Measurements from ENCODE around the gene TTL.

DNA sequence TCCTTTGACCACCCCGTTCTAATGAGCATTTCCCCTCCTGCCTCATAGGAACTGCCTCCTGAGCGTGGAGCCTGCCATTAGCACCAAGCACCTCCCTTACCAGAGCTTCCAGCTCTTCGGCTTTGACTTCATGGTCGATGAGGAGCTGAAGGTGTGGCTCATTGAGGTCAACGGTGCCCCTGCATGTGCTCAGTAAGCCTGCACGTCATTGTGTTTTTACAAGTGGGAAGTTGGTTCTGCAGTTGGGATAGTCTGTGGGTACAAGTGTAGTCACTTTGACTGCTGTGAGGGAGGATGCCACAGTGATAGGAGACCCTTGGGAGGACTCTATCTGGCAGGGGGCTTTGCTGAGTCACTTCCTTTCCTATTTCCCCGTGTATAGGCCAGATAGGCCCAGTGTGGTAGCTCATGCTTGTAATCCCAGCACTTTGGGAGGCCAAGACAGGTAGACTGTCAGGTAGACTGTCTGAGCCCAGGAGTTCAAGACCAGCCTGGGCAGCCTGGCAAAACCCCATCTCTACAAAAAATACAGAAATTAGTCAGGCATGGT lies 38.4 kb downstream of the TTL start:
- TF ChIP-seq, protein P1, sequence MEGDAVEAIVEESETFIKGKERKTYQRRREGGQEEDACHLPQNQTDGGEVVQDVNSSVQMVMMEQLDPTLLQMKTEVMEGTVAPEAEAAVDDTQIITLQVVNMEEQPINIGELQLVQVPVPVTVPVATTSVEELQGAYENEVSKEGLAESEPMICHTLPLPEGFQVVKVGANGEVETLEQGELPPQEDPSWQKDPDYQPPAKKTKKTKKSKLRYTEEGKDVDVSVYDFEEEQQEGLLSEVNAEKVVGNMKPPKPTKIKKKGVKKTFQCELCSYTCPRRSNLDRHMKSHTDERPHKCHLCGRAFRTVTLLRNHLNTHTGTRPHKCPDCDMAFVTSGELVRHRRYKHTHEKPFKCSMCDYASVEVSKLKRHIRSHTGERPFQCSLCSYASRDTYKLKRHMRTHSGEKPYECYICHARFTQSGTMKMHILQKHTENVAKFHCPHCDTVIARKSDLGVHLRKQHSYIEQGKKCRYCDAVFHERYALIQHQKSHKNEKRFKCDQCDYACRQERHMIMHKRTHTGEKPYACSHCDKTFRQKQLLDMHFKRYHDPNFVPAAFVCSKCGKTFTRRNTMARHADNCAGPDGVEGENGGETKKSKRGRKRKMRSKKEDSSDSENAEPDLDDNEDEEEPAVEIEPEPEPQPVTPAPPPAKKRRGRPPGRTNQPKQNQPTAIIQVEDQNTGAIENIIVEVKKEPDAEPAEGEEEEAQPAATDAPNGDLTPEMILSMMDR (IDR thresholded peaks at IDR 0.05), result no peak
- TF ChIP-seq POLR2A (IDR thresholded peaks at IDR 0.05), result no peak

Data from esophagus squamous epithelium (tissue), 4 donors.